ENCODE results near the gene LGALS9C.
"Not testable (repeated sequence)": the region's sequence is repeated elsewhere in the genome, so short reads cannot be mapped to it uniquely, and the experiment has no call there.

LGALS9C gene

GRCh38 chr17:18476508-18477308 is at the start of gene LGALS9C:
TSS of gene LGALS9C (plus strand) at chr17:18476789. CDS start at chr17:18476855, 66 bp downstream.
- DNase-seq (ENCODE audit: low read depth, low spot score) = peak; percentile 15

GRCh38 chr17:18432206-18432605 is 44.4 kb upstream of the LGALS9C start:
- not testable (repeated sequence) for DNase-seq (ENCODE audit: low read depth, low spot score)

DNA sequence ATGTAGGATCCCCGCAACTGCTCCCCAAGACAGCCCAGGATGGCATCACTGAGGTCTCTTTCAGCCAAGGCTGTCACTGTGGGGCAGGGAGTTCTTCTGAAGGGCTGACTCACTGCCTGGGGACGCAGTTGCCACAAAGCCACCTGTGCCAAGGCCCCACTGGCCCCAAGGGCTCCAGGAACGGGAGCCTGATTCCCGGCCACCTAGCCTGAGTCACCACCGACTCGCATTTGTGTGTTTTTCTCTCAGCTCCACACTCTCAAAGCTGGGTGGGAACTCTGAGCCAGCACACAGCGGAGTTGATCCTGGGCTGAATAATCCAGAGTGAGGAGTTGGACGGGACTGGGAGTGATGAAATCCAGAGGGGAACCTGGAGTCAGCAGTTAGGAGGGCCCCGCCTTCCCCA is 37.1 kb upstream of the LGALS9C start:
- not testable (repeated sequence) for DNase-seq (ENCODE audit: low read depth, low spot score)

- DNase-seq (ENCODE audit: low read depth, low spot score) = not testable (repeated sequence)
These were observed 34.5 kb upstream of the LGALS9C start for GRCh38 chr17:18442093-18442492.

- DNase-seq (ENCODE audit: low read depth, low spot score) = not testable (repeated sequence)
These were observed 34.1 kb upstream of the LGALS9C start for GRCh38 chr17:18442532-18442931.

GRCh38 chr17:18447476-18448205 is 28.9 kb upstream of the LGALS9C start:
- not testable (repeated sequence) for DNase-seq (ENCODE audit: low read depth, low spot score)

- DNase-seq (ENCODE audit: low read depth, low spot score) = not testable (repeated sequence)
These were observed 28.3 kb upstream of the LGALS9C start for GRCh38 chr17:18448311-18448710.

- DNase-seq (ENCODE audit: low read depth, low spot score) = not testable (repeated sequence)
These were observed 26.8 kb upstream of the LGALS9C start for GRCh38 chr17:18449833-18450232.

DNA sequence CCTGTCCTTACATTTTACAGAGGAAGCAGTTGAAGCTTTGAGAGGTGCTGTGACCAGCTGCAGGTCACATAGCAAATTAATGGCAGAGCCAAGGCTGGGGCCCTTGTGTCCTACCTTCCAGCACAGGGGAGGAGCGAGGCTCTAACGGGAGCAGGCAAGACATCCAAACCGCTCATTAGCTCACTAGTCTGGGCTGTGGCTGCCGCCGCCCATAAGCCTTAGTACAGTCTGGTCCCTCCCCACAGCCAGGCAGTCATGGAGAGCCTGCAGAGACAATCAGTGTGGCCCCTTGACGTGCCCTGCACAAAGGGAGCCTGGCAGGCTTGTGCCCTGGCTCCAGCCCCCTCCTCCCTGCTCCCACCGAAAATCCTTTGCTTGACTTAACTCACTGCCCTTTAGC is 25.6 kb upstream of the LGALS9C start:
- not testable (repeated sequence) for DNase-seq (ENCODE audit: low read depth, low spot score)

DNA sequence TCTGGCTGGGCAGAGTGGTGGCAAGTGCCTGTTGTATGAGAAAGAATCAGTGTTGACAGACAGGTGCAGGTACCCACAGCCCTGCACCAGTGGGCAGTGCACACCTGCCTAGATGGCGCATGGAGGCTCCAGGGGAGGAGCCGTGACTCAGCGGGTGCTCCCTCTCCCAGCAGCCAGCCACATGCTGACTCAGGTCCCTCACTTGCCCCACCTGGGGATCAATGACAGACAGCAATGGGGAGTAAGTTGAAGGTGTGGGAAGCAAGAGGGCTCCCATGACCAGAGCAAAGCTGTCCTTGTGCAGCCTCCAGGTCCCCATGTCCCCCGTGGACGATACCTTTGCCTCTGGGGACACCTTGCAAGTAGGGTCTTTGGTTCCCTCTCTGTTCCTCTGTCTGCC is 24.6 kb upstream of the LGALS9C start:
- DNase-seq (ENCODE audit: low read depth, low spot score) = not testable (repeated sequence)

DNA sequence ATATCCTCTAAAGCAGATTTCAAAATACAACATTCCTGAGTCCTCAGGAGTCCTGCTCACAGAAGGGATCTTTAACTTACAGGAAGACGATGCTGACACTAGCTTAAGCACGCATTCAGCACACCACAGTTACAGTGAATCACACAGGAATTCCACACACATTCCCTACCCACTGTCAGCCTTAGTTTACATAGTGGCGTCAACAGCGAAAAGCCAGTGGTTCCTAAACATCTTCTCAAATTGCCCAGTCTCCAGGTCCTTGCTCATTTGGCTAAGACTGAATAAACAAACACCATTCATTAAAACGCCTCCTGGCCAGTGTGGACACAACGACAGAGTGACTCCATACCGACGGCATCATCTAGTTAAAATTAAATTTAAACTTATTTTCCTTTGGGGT is 17.6 kb upstream of the LGALS9C start:
- DNase-seq (ENCODE audit: low read depth, low spot score) = peak; percentile 34

DNA sequence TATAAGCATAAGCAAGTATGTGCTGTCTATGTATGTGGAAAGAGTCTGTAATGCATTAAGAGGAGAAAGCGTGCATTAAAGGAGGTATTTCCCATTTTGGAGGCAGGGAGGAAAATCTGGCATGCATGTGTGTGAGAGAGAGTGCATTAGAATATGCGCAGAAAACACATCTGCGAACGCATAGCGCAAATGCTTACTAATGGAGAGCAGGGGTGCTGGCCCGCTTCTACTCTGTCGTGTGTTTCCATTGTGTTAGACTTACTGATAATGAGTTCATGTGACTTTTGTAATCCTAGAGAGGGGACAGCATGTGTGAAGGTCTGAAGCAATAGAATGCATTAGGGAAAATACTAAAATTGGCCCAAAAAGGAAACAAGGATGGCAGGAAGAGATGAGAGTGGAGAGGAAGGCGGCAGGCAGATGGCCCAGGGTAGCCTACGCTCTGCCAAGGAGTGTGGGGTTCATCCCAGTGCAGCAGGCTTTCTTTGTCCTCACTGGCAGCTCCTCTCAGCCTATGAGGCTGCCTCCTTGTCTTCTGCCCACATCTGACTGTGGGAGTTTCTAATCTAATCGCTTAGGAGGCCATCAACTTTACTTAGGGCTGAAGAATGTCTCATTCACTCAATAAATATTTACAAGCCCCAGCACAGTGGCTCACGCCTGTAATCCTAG is 12.6 kb upstream of the LGALS9C start:
- not testable (repeated sequence) for DNase-seq (ENCODE audit: low read depth, low spot score)

GRCh38 chr17:18466250-18466983 is 10.2 kb upstream of the LGALS9C start:
- not testable (repeated sequence) for DNase-seq (ENCODE audit: low read depth, low spot score)

DNA sequence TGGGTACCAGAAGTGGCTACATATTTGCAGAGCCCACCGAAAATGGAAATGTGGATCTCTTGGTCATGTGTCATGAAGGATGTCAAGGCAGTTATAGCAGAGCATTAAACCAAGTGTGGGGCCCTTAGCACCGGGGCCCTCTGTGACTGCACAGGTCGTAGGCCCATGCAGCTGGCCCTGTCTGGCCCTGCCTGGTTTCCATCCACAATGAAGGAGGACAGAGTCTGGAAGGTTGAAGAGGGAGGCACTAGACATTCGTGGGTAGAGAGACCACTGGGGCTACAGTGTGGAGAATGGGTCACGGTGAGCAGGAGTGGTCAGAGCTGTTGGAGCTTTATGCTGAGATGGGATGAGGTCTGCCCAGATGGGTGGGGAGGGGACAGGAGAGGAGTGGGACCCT is 9.6 kb upstream of the LGALS9C start:
- not testable (repeated sequence) for DNase-seq (ENCODE audit: low read depth, low spot score)

DNA sequence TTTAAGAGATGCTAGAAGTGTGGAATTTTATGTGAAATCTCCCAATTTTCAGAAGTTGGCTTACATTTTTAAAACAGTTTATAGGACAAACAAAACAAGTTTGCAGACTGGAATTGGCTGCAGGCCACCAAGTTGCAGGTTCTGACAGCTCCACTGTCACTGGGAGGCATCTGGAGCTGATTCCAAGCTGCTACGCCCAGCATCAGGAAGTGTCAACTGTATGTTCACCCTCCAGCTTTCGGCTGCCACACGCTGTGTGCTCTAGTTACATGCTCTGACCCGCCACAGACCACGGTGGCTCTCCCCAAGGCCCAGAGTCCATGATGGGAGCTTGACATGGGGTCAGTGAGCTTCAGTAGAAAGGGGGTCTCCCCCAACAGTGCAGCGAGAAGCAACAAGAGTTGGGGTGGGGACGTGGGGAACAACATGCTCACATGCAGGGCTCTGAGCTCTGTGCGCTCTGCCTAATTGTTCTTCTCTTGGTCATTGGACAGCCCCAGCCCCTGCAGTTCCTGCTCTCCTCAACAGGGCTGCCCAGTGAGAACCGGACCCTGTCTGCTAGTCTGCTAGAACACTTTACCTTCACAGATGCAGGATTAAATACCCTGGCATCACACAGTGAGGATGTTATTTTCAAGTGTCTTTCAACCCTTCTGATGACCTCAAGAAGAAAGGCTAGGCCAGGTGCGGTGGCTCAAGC is 8.0 kb upstream of the LGALS9C start:
- DNase-seq (ENCODE audit: low read depth, low spot score) = not testable (repeated sequence)

DNA sequence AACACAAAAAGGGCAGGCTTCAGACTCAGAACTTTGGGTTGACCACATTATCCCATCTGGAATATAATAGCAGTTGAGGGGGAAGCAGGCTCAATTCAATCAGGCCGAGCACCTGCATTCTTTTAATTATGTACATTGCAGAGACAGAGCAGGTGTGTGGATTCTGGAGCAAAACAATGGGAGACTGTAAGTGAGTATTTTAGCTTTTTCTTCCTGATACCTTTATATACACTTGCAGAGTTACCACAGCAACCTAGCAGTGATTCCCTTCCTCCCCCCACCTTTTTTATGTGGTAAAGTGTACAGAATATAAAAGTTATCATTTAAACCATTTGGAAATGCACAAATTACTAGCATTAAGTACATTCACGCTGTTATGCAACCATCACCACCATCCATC is 6.8 kb upstream of the LGALS9C start:
- not testable (repeated sequence) for DNase-seq (ENCODE audit: low read depth, low spot score)

GRCh38 chr17:18470345-18470930 is 6.2 kb upstream of the LGALS9C start:
- not testable (repeated sequence) for DNase-seq (ENCODE audit: low read depth, low spot score)

- not testable (repeated sequence) for DNase-seq (ENCODE audit: low read depth, low spot score)
These were observed 2.6 kb upstream of the LGALS9C start for GRCh38 chr17:18473967-18474366.

GRCh38 chr17:18474754-18475153 is 1.8 kb upstream of the LGALS9C start:
- DNase-seq (ENCODE audit: low read depth, low spot score) = peak; percentile 33

DNA sequence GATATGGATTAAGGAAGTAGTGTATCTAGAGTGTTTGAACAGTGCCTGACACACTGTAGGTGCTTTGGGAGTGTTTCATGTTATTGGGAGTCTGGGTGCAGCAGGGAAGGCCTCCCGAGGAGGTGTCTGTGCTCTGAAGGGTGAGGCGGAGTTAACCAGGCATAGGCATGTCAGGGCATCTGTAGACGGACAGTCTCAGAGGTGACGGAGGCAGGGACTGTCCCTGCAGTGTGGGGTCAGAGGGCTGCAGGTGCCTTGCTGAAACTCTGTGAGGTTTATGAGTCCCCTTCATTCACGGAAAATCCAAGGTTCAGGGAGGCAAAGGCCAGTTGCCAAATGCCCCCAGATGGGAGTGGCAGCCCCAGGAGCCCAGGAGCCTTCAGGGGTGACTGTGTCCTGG is 778 bp downstream of the LGALS9C start:
- DNase-seq (ENCODE audit: low read depth, low spot score) = not testable (repeated sequence)

All from astrocyte of the hippocampus (primary cell).